Endodermal cell (in vitro differentiated cells): ENCODE data around the gene ZFAND6. TPM values are rescaled to one million over a fixed set of nuclear protein-coding genes. Genes with fewer than 3 reads are reported as not detected.
A peak's percentile ranks its signal among the peaks of the same experiment; 100 is the strongest.
"Not testable (repeated sequence)": the region's sequence is repeated elsewhere in the genome, so short reads cannot be mapped to it uniquely, and the experiment has no call there.

ENCODE experiments used
- DNase-seq: peaks from one replicate; pipeline ENCODE4 v3.0.0-alpha.2; 2017
- H3K27ac ChIP-seq: 2 replicates; pipeline ENCODE4 v1.5.1; 2013; ENCODE audit warnings: mild to moderate bottlenecking, low read depth, low read length, moderate library complexity
- H3K27me3 ChIP-seq: 2 replicates; pipeline ENCODE4 v1.6.1; 2013; ENCODE audit warnings: mild to moderate bottlenecking, low read length, moderate library complexity; ENCODE audit not compliant: insufficient read depth, control insufficient read depth, poor library complexity, severe bottlenecking
- H3K36me3 ChIP-seq: 2 replicates; pipeline ENCODE4 v1.7.0; 2013; ENCODE audit warnings: mild to moderate bottlenecking, low read length, moderate library complexity; ENCODE audit not compliant: control insufficient read depth, insufficient read depth
- H3K4me1 ChIP-seq: one replicate; pipeline ENCODE4 v1.7.0; 2013; ENCODE audit warnings: low read length; ENCODE audit not compliant: control insufficient read depth, insufficient read depth
- H3K4me3 ChIP-seq: 2 replicates; pipeline ENCODE4 v1.5.1; 2013; ENCODE audit warnings: mild to moderate bottlenecking, low read length, moderate library complexity
- H3K9ac ChIP-seq: 2 replicates; pipeline ENCODE4 v1.6.1; 2013; ENCODE audit warnings: mild to moderate bottlenecking, low read length, moderate library complexity; ENCODE audit not compliant: poor library complexity, severe bottlenecking; ENCODE audit errors: extremely low read depth
- H3K9me3 ChIP-seq: 2 replicates; pipeline ENCODE4 v1.6.1; 2013; ENCODE audit warnings: mild to moderate bottlenecking, low read length, moderate library complexity; ENCODE audit not compliant: control insufficient read depth
- H3K27ac Mint-ChIP-seq: 2 replicates; pipeline ENCODE4 v1.8.0; 2020; ENCODE audit warnings: mixed read lengths
- H3K27me3 Mint-ChIP-seq: 2 replicates; pipeline ENCODE4 v1.8.0; 2021; ENCODE audit warnings: mild to moderate bottlenecking, mixed read lengths; ENCODE audit not compliant: insufficient read depth
- H3K36me3 Mint-ChIP-seq: 2 replicates; pipeline ENCODE4 v1.8.0; 2020; ENCODE audit warnings: low read depth, mixed read lengths
- H3K4me1 Mint-ChIP-seq: 2 replicates; pipeline ENCODE4 v1.8.0; 2020; ENCODE audit warnings: mixed read lengths
- H3K4me3 Mint-ChIP-seq: 2 replicates; pipeline ENCODE4 v1.8.0; 2020; ENCODE audit warnings: mild to moderate bottlenecking, moderate library complexity, mixed read lengths
- H3K9me3 Mint-ChIP-seq: 2 replicates; pipeline ENCODE4 v1.8.0; 2020; ENCODE audit warnings: mild to moderate bottlenecking, mixed read lengths
- CTCF ChIP-seq: fragments of 200-600 bp; sonication (generic); conservative IDR thresholded peaks from 2 replicates; pipeline ENCODE4 v1.5.0; 2021; ENCODE audit warnings: antibody characterized with exemption, mild to moderate bottlenecking
- WGBS, 2 experiments: methylation state at CpG; one replicate each; pipeline versions ENCODE4 v1.1.5 to v1.1.7; 2013; ENCODE audit warnings: missing lambda C conversion rate in 2 of 2, mixed read lengths in 1 of 2; ENCODE audit not compliant: insufficient coverage in 1 of 2, insufficient read length in 1 of 2; 5-methylcytosine and 5-hydroxymethylcytosine counted together
- total RNA-seq, 2 donors: library from RNA; stranded (reverse); fragmentation: NEBNext Ultra II Directional in 1 of 2; extraction: Animal tissue kit (Norgen Biotek cat#: 25700) in 1 of 2; gene quantifications; 2 replicates in 1 of 2; 3 replicates in 1 of 2; pipeline ENCODE4 v1.2.1, GENCODE V29; 2021

Gene ZFAND6
- total RNA-seq, 2 donors from 2014 or later: 84.5 to 86.2 TPM

- Mint-ChIP-seq H3K4me1 (peaks cover 22% of the 10 kb centered on the region), H3K27me3 (no peaks in the 10 kb centered on the region), H3K4me3 (no peak overlapping the region), H3K36me3 (no peaks in the 10 kb centered on the region), H3K27ac (no peak overlapping the region), H3K9me3 (no peaks in the 10 kb centered on the region)
- Histone ChIP-seq H3K27me3 (no peaks in the 10 kb centered on the region), H3K36me3 (no peaks in the 10 kb centered on the region), H3K4me1 (peaks cover 3% of the 10 kb centered on the region), H3K4me3 (no peak overlapping the region), H3K9ac (no peak overlapping the region), H3K9me3 (no peaks in the 10 kb centered on the region), H3K27ac (no peak overlapping the region)
- DNase-seq: no peak
- 86 to 88% methylated on average over 3 of the region's 3 CpGs for WGBS, 2 experiments
- TF ChIP-seq CTCF: no peak
These were observed 17.8 kb upstream of the ZFAND6 start for GRCh38 chr15:80041494-80042253.

- no peaks in the 10 kb centered on the region for H3K36me3 ChIP-seq
- H3K4me1 ChIP-seq: peaks cover 3% of the 10 kb centered on the region
- no peaks in the 10 kb centered on the region for H3K27me3 ChIP-seq
- no peaks in the 10 kb centered on the region for H3K9me3 ChIP-seq
- Mint-ChIP-seq H3K27ac (peak overlapping the region; percentile 35), H3K4me3 (peak overlapping the region; percentile 10), H3K4me1 (peaks cover 22% of the 10 kb centered on the region), H3K36me3 (no peaks in the 10 kb centered on the region), H3K27me3 (no peaks in the 10 kb centered on the region), H3K9me3 (no peaks in the 10 kb centered on the region)
- no peak overlapping the region for H3K4me3 ChIP-seq
- H3K27ac ChIP-seq: no peak overlapping the region
- WGBS, 2 experiments: 17% methylated on average over 1 of the region's 1 CpG; no CpG with 5 or more reads in 1 of the 2 experiments
- DNase-seq: no peak
- H3K9ac ChIP-seq: no peak overlapping the region
- no peak for TF ChIP-seq CTCF
These were observed 16.9 kb upstream of the ZFAND6 start for GRCh38 chr15:80042568-80042967.

GRCh38 chr15:80045219-80045618, 14.3 kb upstream of the ZFAND6 start:
- not testable (repeated sequence) for H3K27me3 ChIP-seq, H3K36me3 Mint-ChIP-seq, H3K27ac Mint-ChIP-seq, H3K9me3 ChIP-seq, DNase-seq, H3K27me3 Mint-ChIP-seq, H3K9me3 Mint-ChIP-seq, H3K9ac ChIP-seq, H3K36me3 ChIP-seq, H3K4me3 Mint-ChIP-seq, H3K4me1 ChIP-seq, H3K27ac ChIP-seq, H3K4me3 ChIP-seq
- WGBS, 2 experiments: 85 to 91% methylated on average over 10 of the region's 10 CpGs
- H3K4me1 Mint-ChIP-seq: peaks cover 22% of the 10 kb centered on the region

- no peaks in the 10 kb centered on the region for H3K36me3 ChIP-seq
- no peak overlapping the region for H3K27ac ChIP-seq
- Mint-ChIP-seq H3K4me3 (no peak overlapping the region), H3K27me3 (no peaks in the 10 kb centered on the region), H3K4me1 (no peaks in the 10 kb centered on the region), H3K36me3 (no peaks in the 10 kb centered on the region), H3K9me3 (no peaks in the 10 kb centered on the region), H3K27ac (no peak overlapping the region)
- no peak overlapping the region for H3K9ac ChIP-seq
- no peaks in the 10 kb centered on the region for H3K27me3 ChIP-seq
- no peak overlapping the region for H3K4me3 ChIP-seq
- no peak for DNase-seq
- 89 to 100% methylated on average over 1 of the region's 2 CpGs for WGBS, 2 experiments
- no peaks in the 10 kb centered on the region for H3K9me3 ChIP-seq
- TF ChIP-seq CTCF: no peak
- no peaks in the 10 kb centered on the region for H3K4me1 ChIP-seq
These were observed 10.4 kb upstream of the ZFAND6 start for GRCh38 chr15:80049046-80049445.
